Right lobe of liver (tissue), 6 donors: Measurements from ENCODE around the gene SHD. TPM values are rescaled to one million over a fixed set of nuclear protein-coding genes. Genes with fewer than 3 reads are reported as not detected.

Experiments used
- ATAC-seq, 4 donors: fragments of 200-7000 bp; cut with Tn5 transposase; one replicate each; pipeline ENCODE4 v1.9.1; 2020; ENCODE audit warnings: mild to moderate bottlenecking in 4 of 4, moderate library complexity in 4 of 4
- DNase-seq, 3 donors: peaks; one replicate each; pipeline ENCODE4 v3.0.0-alpha.2; 2020
- H3K27ac ChIP-seq, 3 donors: fragments of 200-600 bp; one replicate each; pipeline ENCODE4 v1.8.0; 2022
- H3K27me3 ChIP-seq, 2 donors: fragments of 200-600 bp; one replicate each; pipeline ENCODE4 v1.8.0; 2022
- H3K36me3 ChIP-seq, 4 donors: fragments of 200-600 bp; sonication (generic) in 1 of 4; one replicate each; pipeline versions ENCODE4 v1.5.1 to v1.8.0; 2017 to 2022; ENCODE audit warnings: control low read depth in 1 of 4
- H3K4me1 ChIP-seq, 4 donors: fragments of 200-600 bp; sonication (generic) in 1 of 4; one replicate each; pipeline versions ENCODE4 v1.5.1 to v1.8.0; 2017 to 2022; ENCODE audit warnings: control low read depth in 1 of 4
- H3K4me3 ChIP-seq, 3 donors: fragments of 200-600 bp; one replicate each; pipeline ENCODE4 v1.8.0; 2022
- H3K9me3 ChIP-seq, 4 donors: fragments of 200-600 bp; sonication (generic) in 1 of 4; one replicate each; pipeline versions ENCODE4 v1.5.1 to v1.8.0; 2017 to 2022; ENCODE audit warnings: control low read depth in 1 of 4
- POLR2A ChIP-seq: fragments of 450-650 bp; IDR thresholded peaks from one replicate; pipeline ENCODE4 v1.6.1; 2017; ENCODE audit warnings: antibody characterized with exemption, mild to moderate bottlenecking
- WGBS: methylation state at CpG from one replicate; pipeline ENCODE4 v1.1.6; 2018; ENCODE audit warnings: low coverage, low lambda C conversion rate; ENCODE audit not compliant: insufficient coverage; ENCODE audit errors: missing lambda C conversion rate; 5-methylcytosine and 5-hydroxymethylcytosine counted together
- intact Hi-C, 2 donors: fragments of 100-400 bp; cut with DNase I; formaldehyde crosslinking; loops; one replicate each; pipeline versions ENCODE4 v1.11.2 to v1.14.1; 2022
- total RNA-seq, 6 experiments: library from RNA; depleted of rRNA in 2 of 6; stranded (reverse); fragments of >200 nt in 2 of 6; fragmentation: NEBNext Ultra II Directional in 3 of 6; extraction: Animal tissue kit (Norgen Biotek cat#: 25700) in 3 of 6; gene quantifications; one replicate each; pipeline versions ENCODE4 v1.1.0 to v1.2.4, GENCODE V29; 2016 to 2023
- TF ChIP-seq, protein P1 (sequence below), 4 donors: fragments of 200-600 bp in 3 of 4; fragments of 450-650 bp in 1 of 4; IDR thresholded peaks; one replicate each; pipeline versions ENCODE4 v1.5.1 to v1.8.0; 2016 to 2022; ENCODE audit warnings: antibody characterized with exemption in 4 of 4, mild to moderate bottlenecking in 2 of 4
- donor health status: DM: no; HTN: yes; CAD: no.
- donor health status: DM: no; HTN: no; CAD: no.
- donor health status: DM: no; HTN: no; CAD: no.
- donor health status: DM: no; HTN: yes; CAD: no.
- donor health status: DM: no; HTN: yes; CAD: no.

The SHD gene
- total RNA-seq, 6 experiments from 2014 or later, result 1.7 to 9.7 (median 6.4) TPM

DNA sequence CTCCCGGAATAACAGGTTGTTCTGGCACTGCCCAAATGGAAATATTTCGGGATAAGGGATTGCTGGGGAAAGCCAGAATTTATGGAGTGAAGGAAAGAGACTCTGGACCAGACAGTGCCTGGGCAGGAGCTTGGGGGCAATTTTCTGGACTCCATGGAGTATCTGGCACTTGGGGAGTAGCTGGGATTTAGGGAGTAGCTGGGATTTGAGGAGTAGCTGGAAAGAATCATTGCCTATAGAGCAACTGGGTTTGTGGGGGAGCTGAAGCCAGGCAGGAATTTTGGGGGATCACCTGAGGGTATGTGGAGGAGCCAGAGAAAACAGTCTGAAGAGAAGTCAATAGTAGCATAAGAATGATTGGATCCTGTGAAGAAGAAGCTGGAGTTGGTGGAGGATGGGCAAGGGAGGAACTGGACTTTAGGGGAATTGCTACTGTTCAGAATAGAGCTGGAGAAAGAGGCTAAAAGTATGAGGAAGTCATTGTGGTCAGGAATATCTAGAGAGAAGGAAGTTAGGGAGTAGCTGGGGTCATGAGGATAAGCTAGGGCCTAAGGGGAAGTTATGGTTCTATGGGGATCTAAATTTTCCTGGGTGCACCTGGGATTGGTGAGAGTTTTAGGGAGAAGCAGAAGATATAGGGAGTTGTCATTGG lies 40.1 kb downstream of the SHD start:
- Histone ChIP-seq H3K9me3 (no peaks in the 10 kb centered on the region), H3K4me3 (no peak overlapping the region), H3K27ac (no peak overlapping the region), H3K4me1 (no peaks in the 10 kb centered on the region), H3K36me3 (no peaks in the 10 kb centered on the region), H3K27me3 (no peaks in the 10 kb centered on the region)
- ATAC-seq (peak in 1 of 4 donors; percentile 22), DNase-seq (no peak)
- 100% methylated on average over 1 of the region's 2 CpGs for WGBS
- TF ChIP-seq, protein P1, sequence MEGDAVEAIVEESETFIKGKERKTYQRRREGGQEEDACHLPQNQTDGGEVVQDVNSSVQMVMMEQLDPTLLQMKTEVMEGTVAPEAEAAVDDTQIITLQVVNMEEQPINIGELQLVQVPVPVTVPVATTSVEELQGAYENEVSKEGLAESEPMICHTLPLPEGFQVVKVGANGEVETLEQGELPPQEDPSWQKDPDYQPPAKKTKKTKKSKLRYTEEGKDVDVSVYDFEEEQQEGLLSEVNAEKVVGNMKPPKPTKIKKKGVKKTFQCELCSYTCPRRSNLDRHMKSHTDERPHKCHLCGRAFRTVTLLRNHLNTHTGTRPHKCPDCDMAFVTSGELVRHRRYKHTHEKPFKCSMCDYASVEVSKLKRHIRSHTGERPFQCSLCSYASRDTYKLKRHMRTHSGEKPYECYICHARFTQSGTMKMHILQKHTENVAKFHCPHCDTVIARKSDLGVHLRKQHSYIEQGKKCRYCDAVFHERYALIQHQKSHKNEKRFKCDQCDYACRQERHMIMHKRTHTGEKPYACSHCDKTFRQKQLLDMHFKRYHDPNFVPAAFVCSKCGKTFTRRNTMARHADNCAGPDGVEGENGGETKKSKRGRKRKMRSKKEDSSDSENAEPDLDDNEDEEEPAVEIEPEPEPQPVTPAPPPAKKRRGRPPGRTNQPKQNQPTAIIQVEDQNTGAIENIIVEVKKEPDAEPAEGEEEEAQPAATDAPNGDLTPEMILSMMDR (IDR thresholded peaks at IDR 0.05), result no peak
- TF ChIP-seq POLR2A, result no peak
- intact Hi-C loops, result no loop called here

DNA sequence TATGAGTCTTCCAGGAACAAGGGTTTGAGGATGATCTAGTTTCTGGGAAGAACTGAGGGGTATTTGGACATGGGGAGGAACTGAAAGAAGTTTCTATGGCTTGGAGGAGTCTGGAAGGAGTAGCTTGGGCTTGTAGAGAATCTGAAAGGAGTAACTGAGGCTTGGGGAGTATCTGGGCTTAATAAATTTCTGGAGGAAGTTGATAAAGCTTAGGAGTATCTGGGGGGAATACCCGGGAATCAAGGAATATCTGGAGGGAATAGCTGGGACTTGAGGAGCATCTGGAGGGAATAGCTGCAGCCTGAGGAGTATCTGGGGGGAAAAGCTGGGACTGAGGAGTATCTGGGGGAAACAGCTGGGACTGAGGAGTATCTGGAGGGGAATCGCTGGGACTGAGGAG lies 41.4 kb downstream of the SHD start:
- Histone ChIP-seq H3K27ac (no peak overlapping the region), H3K27me3 (no peaks in the 10 kb centered on the region), H3K9me3 (no peaks in the 10 kb centered on the region), H3K4me3 (no peak overlapping the region), H3K4me1 (no peaks in the 10 kb centered on the region), H3K36me3 (no peaks in the 10 kb centered on the region)
- TF ChIP-seq, protein P1 (IDR thresholded peaks at IDR 0.05), result no peak
- TF ChIP-seq POLR2A, result no peak
- no peak for ATAC-seq
- DNase-seq, result no peak
- intact Hi-C loops, result no loop called here
- 84% methylated on average over 2 of the region's 2 CpGs for WGBS

DNA sequence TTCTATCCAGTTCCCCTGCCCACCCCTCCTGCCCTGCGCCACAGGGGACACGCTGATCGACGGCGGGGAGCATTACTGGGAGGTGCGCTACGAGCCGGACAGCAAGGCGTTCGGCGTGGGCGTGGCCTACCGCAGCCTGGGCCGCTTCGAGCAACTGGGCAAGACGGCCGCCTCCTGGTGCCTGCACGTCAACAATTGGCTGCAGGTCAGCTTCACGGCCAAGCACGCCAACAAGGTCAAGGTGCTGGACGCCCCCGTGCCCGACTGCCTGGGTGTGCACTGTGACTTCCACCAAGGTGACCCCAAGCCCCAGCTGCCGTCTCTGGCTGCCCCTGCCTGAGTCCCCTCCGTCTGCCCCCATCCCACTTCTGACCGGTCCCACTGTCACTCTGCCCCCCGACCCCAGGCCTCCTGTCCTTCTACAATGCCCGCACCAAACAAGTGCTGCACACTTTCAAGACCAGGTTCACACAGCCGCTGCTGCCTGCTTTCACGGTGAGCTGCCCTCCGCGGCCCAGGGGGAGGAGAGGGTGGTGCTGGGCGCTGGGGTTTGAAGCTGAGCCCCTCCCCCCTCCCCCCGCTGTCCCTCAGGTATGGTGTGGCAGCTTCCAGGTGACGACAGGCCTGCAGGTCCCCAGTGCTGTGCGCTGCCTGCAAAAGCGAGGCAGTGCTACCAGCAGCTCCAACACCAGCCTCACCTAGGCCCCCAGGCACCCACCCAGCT lies 44.0 kb downstream of the SHD start:
- DNase-seq, result peak in 1 of 3 donors; percentile 38
- Histone ChIP-seq H3K36me3 (no peaks in the 10 kb centered on the region), H3K27me3 (no peaks in the 10 kb centered on the region), H3K27ac (no peak overlapping the region), H3K4me1 (no peaks in the 10 kb centered on the region), H3K4me3 (no peak overlapping the region), H3K9me3 (no peaks in the 10 kb centered on the region)
- intact Hi-C loops, result no loop called here
- peak; percentile 10 to 63 (median 43) for ATAC-seq
- 58% methylated on average over 6 of the region's 37 CpGs for WGBS
- TF ChIP-seq POLR2A, result no peak
- TF ChIP-seq, protein P1 (IDR thresholded peaks at IDR 0.05), result no peak

DNA sequence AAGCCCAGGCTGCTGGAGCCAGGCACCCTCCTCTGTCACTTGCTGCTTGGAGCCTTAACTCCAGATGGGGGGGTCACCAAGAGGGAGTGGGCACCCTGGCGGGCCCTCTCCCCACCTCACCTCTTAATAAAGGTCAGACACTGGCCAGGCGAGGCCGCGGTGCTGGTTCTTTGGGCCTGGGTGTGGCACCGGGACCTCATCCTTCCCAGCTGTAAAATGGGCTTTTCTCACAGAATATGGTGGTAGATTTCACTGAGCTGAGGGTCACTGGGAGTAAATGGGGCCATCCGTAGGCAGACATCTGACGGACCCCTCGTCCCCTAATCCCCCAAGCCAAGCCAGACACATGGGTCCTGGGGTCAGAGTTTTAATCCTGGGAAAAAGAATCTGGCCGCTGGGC lies 44.6 kb downstream of the SHD start:
- Histone ChIP-seq H3K27me3 (no peaks in the 10 kb centered on the region), H3K4me1 (no peaks in the 10 kb centered on the region), H3K4me3 (no peak overlapping the region), H3K9me3 (no peaks in the 10 kb centered on the region), H3K27ac (no peak overlapping the region), H3K36me3 (no peaks in the 10 kb centered on the region)
- WGBS, result no CpG with 5 or more reads among the region's 9 CpGs
- TF ChIP-seq, protein P1 (IDR thresholded peaks at IDR 0.05), result no peak
- no peak for TF ChIP-seq POLR2A
- intact Hi-C loops, result no loop called here
- ATAC-seq (no peak), DNase-seq (no peak)
